HepG2 (cell line): ENCODE measurements around the gene RAMP1. TPM values are rescaled to one million over a fixed set of nuclear protein-coding genes. Genes with fewer than 3 reads are reported as not detected.

Experiments
- ATAC-seq: fragments of 200-7000 bp; cut with Tn5 transposase; 3 replicates; pipeline ENCODE4 v1.9.1; 2020; ENCODE audit warnings: mild to moderate bottlenecking, moderate library complexity
- BruUV-seq: library from RNA; stranded (reverse); fragments of 400-500 nt; replicated peaks from 2 replicates; lab custom pipeline; 2021; lab: Mats Ljungman, UMichigan
- CTCF ChIA-PET: fragments of 300-600 bp; formaldehyde crosslinking; extraction: SDS; loops from one replicate; lab custom pipeline; 2021; ENCODE audit warnings: low total read pairs, inconsistent platforms, low intra/inter-chr PET ratio; lab: Yijun Ruan, JAX
- POLR2A ChIA-PET: fragments of 350-600 bp; sonication (Branson Sonifier 250); formaldehyde crosslinking; loops from one replicate; lab custom pipeline; 2020; ENCODE audit warnings: antibody characterized with exemption, inconsistent platforms; lab: Yijun Ruan, JAX
- DNase-seq: peaks from one replicate; pipeline ENCODE4 v3.0.0-alpha.2; 2015; ENCODE audit warnings: low spot score
- FAIRE-seq: peaks from 3 replicates; lab custom pipeline; 2011; peaks lifted over from hg19 to GRCh38; lab: Jason Lieb, UNC
- H2AFZ ChIP-seq: one replicate; pipeline ENCODE4 v1.6.1; 2011; ENCODE audit warnings: low read length, inconsistent platforms
- H3K27ac ChIP-seq: fragments of 300-600 bp; 3 replicates; pipeline ENCODE4 v1.8.0; 2011; ENCODE audit warnings: mixed run types, mild to moderate bottlenecking, mixed read lengths, low read length, inconsistent platforms; ENCODE audit not compliant: insufficient read depth; ENCODE audit errors: extremely low read length
- H3K27me3 ChIP-seq, 2 experiments: fragments of 200-600 bp in 1 of 2; 2 replicates in 1 of 2; 3 replicates in 1 of 2; pipeline versions ENCODE4 v1.6.0 to v1.8.0; 2011; ENCODE audit warnings: low read length in 2 of 2, mild to moderate bottlenecking in 2 of 2, moderate library complexity in 2 of 2, inconsistent platforms in 1 of 2; ENCODE audit not compliant: insufficient read depth in 2 of 2, control insufficient read depth in 1 of 2
- H3K36me3 ChIP-seq, 2 experiments: fragments of 200-600 bp in 1 of 2; replicated peaks in 1 of 2; 2 replicates in 1 of 2; 3 replicates in 1 of 2; pipeline versions ENCODE4 v1.5.1 to v1.8.0; 2011; ENCODE audit warnings: low read length in 2 of 2, inconsistent platforms in 1 of 2; ENCODE audit not compliant: insufficient read depth in 2 of 2, control insufficient read depth in 1 of 2
- H3K4me1 ChIP-seq: 2 replicates; pipeline ENCODE4 v1.5.1; 2012; ENCODE audit warnings: low read length, inconsistent platforms; ENCODE audit not compliant: insufficient read depth
- H3K4me2 ChIP-seq: 2 replicates; pipeline ENCODE4 v1.6.0; 2011; ENCODE audit warnings: low read depth, low read length, inconsistent platforms
- H3K4me3 ChIP-seq, 3 experiments: fragments of 200-600 bp in 1 of 3; sonication (generic), shearing (Covaris generic) in 1 of 3; replicated peaks in 1 of 3; 2 replicates each; pipeline ENCODE4 v1.5.1; 2011 to 2016; ENCODE audit warnings: low read length in 3 of 3, inconsistent platforms in 2 of 3, low read depth in 2 of 3, mild to moderate bottlenecking in 2 of 3, control low read depth in 1 of 3, mixed read lengths in 1 of 3; ENCODE audit not compliant: insufficient read depth in 1 of 3
- H3K79me2 ChIP-seq: one replicate; pipeline ENCODE4 v1.6.1; 2011; ENCODE audit warnings: low read length, inconsistent platforms; ENCODE audit not compliant: insufficient read depth
- H3K9ac ChIP-seq: 2 replicates; pipeline ENCODE4 v1.6.0; 2011; ENCODE audit warnings: mild to moderate bottlenecking, low read depth, low read length, inconsistent platforms; ENCODE audit not compliant: insufficient read depth
- H3K9me3 ChIP-seq: 2 replicates; pipeline ENCODE4 v1.5.1; 2012; ENCODE audit warnings: mild to moderate bottlenecking, low read length
- H4K20me1 ChIP-seq: 2 replicates; pipeline ENCODE4 v1.6.0; 2011; ENCODE audit warnings: inconsistent platforms, mild to moderate bottlenecking, low read length, moderate library complexity; ENCODE audit not compliant: insufficient read depth
- ATM ChIP-seq: fragments of 450-650 bp; IDR thresholded peaks from 2 replicates; pipeline ENCODE4 v1.7.1; 2017; ENCODE audit warnings: mild to moderate bottlenecking, borderline replicate concordance
- CEBPB ChIP-seq: IDR thresholded peaks from 2 replicates; pipeline ENCODE4 v1.6.1; 2011; ENCODE audit warnings: low read depth, low read length, improper control_type of control experiment, borderline replicate concordance
- DNMT3B ChIP-seq: conservative IDR thresholded peaks from 2 replicates; pipeline ENCODE4 v1.6.1; 2016; ENCODE audit warnings: missing biosample characterization, control low read depth
- HOXA5 ChIP-seq: sonication (generic); formaldehyde crosslinking; IDR thresholded peaks from 2 replicates; pipeline ENCODE4 v1.4.0; 2020; ENCODE audit warnings: missing genetic modification reagents
- KLF15 ChIP-seq: sonication (generic); formaldehyde crosslinking; IDR thresholded peaks from 2 replicates; pipeline ENCODE4 v1.8.1; 2023; ENCODE audit warnings: borderline replicate concordance, mild to moderate bottlenecking, inconsistent platforms, missing genetic modification reagents, mixed read lengths
- MAFF ChIP-seq: IDR thresholded peaks from 2 replicates; pipeline ENCODE4 v1.6.1; 2011; ENCODE audit warnings: low read depth, low read length, improper control_type of control experiment
- MAFK ChIP-seq, 2 experiments: IDR thresholded peaks in 1 of 2; conservative IDR thresholded peaks in 1 of 2; 2 replicates each; pipeline ENCODE4 v1.6.1; 2011; ENCODE audit warnings: improper control_type of control experiment in 2 of 2, low read length in 2 of 2
- REPIN1 ChIP-seq: sonication (generic); formaldehyde crosslinking; IDR thresholded peaks from 2 replicates; pipeline ENCODE4 v1.8.0; 2022; ENCODE audit warnings: missing genetic modification reagents, low read depth, mild to moderate bottlenecking, borderline replicate concordance
- ZBTB20 ChIP-seq: sonication (generic); formaldehyde crosslinking; IDR thresholded peaks from 2 replicates; pipeline ENCODE4 v1.8.1; 2023; ENCODE audit warnings: missing genetic modification reagents, low read depth, mild to moderate bottlenecking, borderline replicate concordance
- ZNF513 ChIP-seq: sonication (generic); formaldehyde crosslinking; conservative IDR thresholded peaks from 2 replicates; pipeline ENCODE4 v1.5.0; 2020; ENCODE audit warnings: missing genetic modification reagents
- ZSCAN21 ChIP-seq: sonication (generic); formaldehyde crosslinking; IDR thresholded peaks from 2 replicates; pipeline ENCODE4 v1.8.0; 2022; ENCODE audit warnings: mild to moderate bottlenecking, missing genetic modification reagents, moderate library complexity, borderline replicate concordance
- WGBS: methylation state at CpG from one replicate; pipeline ENCODE4 v1.1.6; 2017; ENCODE audit warnings: low lambda C conversion rate; 5-methylcytosine and 5-hydroxymethylcytosine counted together
- in situ Hi-C: cut with HindIII; loops from 2 replicates; pipeline ENCODE4 v1.10.0; 2017; ENCODE audit warnings: low pct_unique_long_range_greater_than_20kb; ENCODE audit not compliant: extremely low pct_ligation_motif_present
- intact Hi-C: fragments of 100-400 bp; cut with micrococcal nuclease; formaldehyde crosslinking; loops from one replicate; pipeline ENCODE4 v1.10.0; 2022; ENCODE audit not compliant: unreplicated experiment
- polyA plus RNA-seq, 8 experiments: library from polyadenylated mRNA; depleted of rRNA in 3 of 8; stranded (reverse) in 7 of 8; unstranded in 1 of 8; fragments of >200 nt; fragmentation: Illumina TruSeq in 4 of 8; extraction: Trizol in 4 of 8; gene quantifications; 2 replicates each; pipeline versions ENCODE4 v1.2.1 to v1.2.3, GENCODE V29; 2011 to 2016; ENCODE audit warnings: low read depth in 4 of 8, missing spikeins in 1 of 8, mixed read lengths in 1 of 8; ENCODE audit not compliant: insufficient read depth in 1 of 8
- total RNA-seq, 5 experiments: library from RNA; depleted of rRNA; stranded (reverse); fragments of >200 nt; fragmentation: Illumina TruSeq; extraction: Trizol; gene quantifications; 2 replicates each; pipeline ENCODE4 v1.2.3, GENCODE V29; 2016; ENCODE audit warnings: low read depth in 1 of 5

RAMP1 gene
- total and polyA plus RNA-seq, 2 of the 13 experiments (the other 11 are each of a cell fraction or from before 2014, with no cell fraction given): 0.29 to 0.61 TPM

- no peak for ATAC-seq
- Histone ChIP-seq H3K79me2 (no peaks in the 10 kb centered on the region), H2AFZ (no peak overlapping the region), H3K4me1 (0 out of 2 replicates have a peak, but pooled peaks cover 5% of the 10 kb centered on the region), H3K27me3 (peaks cover 9 to 30% of the 10 kb centered on the region in 2 experiments), H4K20me1 (no peaks in the 10 kb centered on the region), H3K9me3 (no peaks in the 10 kb centered on the region), H3K4me2 (no peak overlapping the region), H3K4me3 (no peak overlapping the region), H3K9ac (no peak overlapping the region), H3K27ac (no peak overlapping the region), H3K36me3 (no peaks in the 10 kb centered on the region)
- DNase-seq: no peak
- ChIA-PET POLR2A (no interaction called here), CTCF (no interaction called here)
- BruUV-seq: no TSS peak
- intact Hi-C loops: no loop called here
- 62% methylated on average over 3 of the region's 3 CpGs for WGBS
- peak; percentile 58 for TF ChIP-seq MAFF
- TF ChIP-seq ZBTB20 (CRISPR knock-in tag): no peak
- TF ChIP-seq MAFK (conservative IDR thresholded peaks at IDR 0.05 in 1 of 2, IDR thresholded peaks at IDR 0.05 in 1 of 2; ENCODE audit: low read length in 2 of 2): peak; percentile 62 to 68
- TF ChIP-seq ZNF513 (CRISPR knock-in tag): no peak
- no peak for TF ChIP-seq DNMT3B (CRISPR knock-in tag)
- in situ Hi-C loops: no loop called here
- no peak for FAIRE-seq
These were observed 92.5 kb downstream of the RAMP1 start for GRCh38 chr2:237951878-237952277.

GRCh38 chr2:237952851-237953250, 93.4 kb downstream of the RAMP1 start:
- intact Hi-C loops (no loop called here), in situ Hi-C loops (no loop called here)
- no peak for DNase-seq
- no TSS peak for BruUV-seq
- Histone ChIP-seq H2AFZ (no peak overlapping the region), H3K4me3 (no peak overlapping the region), H3K4me2 (no peak overlapping the region), H3K27me3 (peaks cover 10 to 28% of the 10 kb centered on the region in 2 experiments), H3K4me1 (0 out of 2 replicates have a peak, but pooled peaks cover 5% of the 10 kb centered on the region), H3K79me2 (no peaks in the 10 kb centered on the region), H3K36me3 (no peaks in the 10 kb centered on the region), H3K27ac (no peak overlapping the region), H3K9me3 (no peaks in the 10 kb centered on the region), H3K9ac (no peak overlapping the region), H4K20me1 (no peaks in the 10 kb centered on the region)
- ATAC-seq: no peak
- CTCF ChIA-PET: no interaction called here
- no peak for FAIRE-seq
- 11% methylated on average over 2 of the region's 2 CpGs for WGBS
- POLR2A ChIA-PET: no interaction called here
- no peak for TF ChIP-seq ATM
- TF ChIP-seq CEBPB: 0 out of 2 replicates have a peak, but pooled peaks have one; percentile 2
- TF ChIP-seq HOXA5 (CRISPR knock-in tag): no peak
- no peak for TF ChIP-seq KLF15 (CRISPR knock-in tag)
- no peak for TF ChIP-seq REPIN1
- no peak for TF ChIP-seq ZSCAN21 (CRISPR knock-in tag)
